IMR-90 (cell line): Measurements from ENCODE around the gene GOLIM4. TPM values are rescaled to one million over a fixed set of nuclear protein-coding genes. Genes with fewer than 3 reads are reported as not detected.

Source experiments
- ATAC-seq: fragments of 200-7000 bp; cut with Tn5 transposase; 2 replicates; pipeline ENCODE4 v1.9.1; 2020; ENCODE audit warnings: low read depth, mild to moderate bottlenecking, moderate library complexity
- BruUV-seq: library from RNA; stranded (reverse); fragments of 400-500 nt; replicated peaks from 2 replicates; lab custom pipeline; 2021; lab: Mats Ljungman, UMichigan
- CTCF ChIA-PET: fragments of 300-600 bp; formaldehyde crosslinking; extraction: SDS; loops from one replicate; lab custom pipeline; 2021; ENCODE audit warnings: antibody characterized with exemption; lab: Yijun Ruan, JAX
- POLR2A ChIA-PET: fragments of 300-600 bp; sonication (Branson Sonifier 250); formaldehyde crosslinking; loops from one replicate; lab custom pipeline; 2022; ENCODE audit warnings: antibody characterized with exemption; ENCODE audit not compliant: unreplicated experiment; lab: Charles Lee
- DNase-seq: peaks from one replicate; pipeline ENCODE4 v3.0.0; 2013
- H2AFZ ChIP-seq: replicated peaks from 2 replicates; pipeline ENCODE3; 2013; ENCODE audit warnings: low read length, mild to moderate bottlenecking; ENCODE audit not compliant: poor library complexity
- H2AK5ac ChIP-seq: 2 replicates; pipeline ENCODE4 v1.6.1; 2013; ENCODE audit warnings: low read depth, low read length, inconsistent platforms
- H2AK9ac ChIP-seq: replicated peaks from 2 replicates; pipeline ENCODE3; 2013; ENCODE audit warnings: mild to moderate bottlenecking, low read depth, low read length, moderate library complexity; ENCODE audit not compliant: poor library complexity
- H2BK120ac ChIP-seq: 2 replicates; pipeline ENCODE4 v1.6.1; 2013; ENCODE audit warnings: low read depth, low read length, inconsistent platforms
- H2BK15ac ChIP-seq: 3 replicates; pipeline ENCODE4 v1.6.1; 2013; ENCODE audit warnings: low read depth, low read length, inconsistent platforms
- H2BK20ac ChIP-seq: 2 replicates; pipeline ENCODE4 v1.6.1; 2013; ENCODE audit warnings: low read depth, mild to moderate bottlenecking, inconsistent platforms, low read length, moderate library complexity
- H2BK5ac ChIP-seq: 2 replicates; pipeline ENCODE4 v1.6.1; 2013; ENCODE audit warnings: mild to moderate bottlenecking, low read depth, low read length, inconsistent platforms; ENCODE audit not compliant: poor library complexity, severe bottlenecking
- H3K14ac ChIP-seq: replicated peaks from 2 replicates; pipeline ENCODE4 v1.6.1; 2013; ENCODE audit warnings: low read depth, low read length, inconsistent platforms
- H3K18ac ChIP-seq: 2 replicates; pipeline ENCODE4 v1.6.1; 2013; ENCODE audit warnings: low read depth, low read length, control low read depth
- H3K23ac ChIP-seq: 2 replicates; pipeline ENCODE4 v1.6.1; 2013; ENCODE audit warnings: low read depth, low read length, inconsistent platforms
- H3K27ac ChIP-seq: 2 replicates; pipeline ENCODE4 v1.5.1; 2013; ENCODE audit warnings: mild to moderate bottlenecking, control low read depth, low read length; ENCODE audit not compliant: insufficient read depth
- H3K27me3 ChIP-seq: 2 replicates; pipeline ENCODE4 v1.6.1; 2013; ENCODE audit warnings: low read length; ENCODE audit not compliant: control insufficient read depth, insufficient read depth
- H3K36me3 ChIP-seq: 2 replicates; pipeline ENCODE4 v1.6.1; 2013; ENCODE audit warnings: low read length, mixed read lengths; ENCODE audit not compliant: control insufficient read depth, insufficient read depth
- H3K4ac ChIP-seq: 2 replicates; pipeline ENCODE4 v1.6.1; 2013; ENCODE audit warnings: low read depth, low read length, inconsistent platforms
- H3K4me1 ChIP-seq: 2 replicates; pipeline ENCODE4 v1.6.1; 2013; ENCODE audit warnings: low read length, mixed read lengths; ENCODE audit not compliant: control insufficient read depth, insufficient read depth
- H3K4me2 ChIP-seq: 2 replicates; pipeline ENCODE4 v1.6.1; 2013; ENCODE audit warnings: low read depth, mild to moderate bottlenecking, control low read depth, low read length, moderate library complexity
- H3K4me3 ChIP-seq: 2 replicates; pipeline ENCODE4 v1.5.1; 2013; ENCODE audit warnings: low read depth, mild to moderate bottlenecking, control low read depth, low read length, moderate library complexity; ENCODE audit not compliant: insufficient read depth
- H3K56ac ChIP-seq: 2 replicates; pipeline ENCODE4 v1.6.1; 2013; ENCODE audit warnings: low read length, inconsistent platforms; ENCODE audit not compliant: insufficient read depth; ENCODE audit errors: extremely low read depth
- H3K79me1 ChIP-seq, 2 experiments: 2 replicates each; pipeline ENCODE4 v1.6.1; 2013; ENCODE audit warnings: low read length in 2 of 2, inconsistent platforms in 1 of 2, low read depth in 1 of 2
- H3K9ac ChIP-seq: 2 replicates; pipeline ENCODE4 v1.6.1; 2013; ENCODE audit warnings: low read depth, low read length, control low read depth
- H3K9me1 ChIP-seq: 2 replicates; pipeline ENCODE4 v1.6.1; 2013; ENCODE audit warnings: low read length, inconsistent platforms; ENCODE audit not compliant: insufficient read depth
- H3K9me3 ChIP-seq: 2 replicates; pipeline ENCODE4 v1.6.1; 2013; ENCODE audit warnings: low read length; ENCODE audit not compliant: control insufficient read depth, insufficient read depth
- H4K20me1 ChIP-seq: 2 replicates; pipeline ENCODE4 v1.6.1; 2013; ENCODE audit warnings: low read length, inconsistent platforms; ENCODE audit not compliant: insufficient read depth
- H4K5ac ChIP-seq: 2 replicates; pipeline ENCODE4 v1.6.1; 2013; ENCODE audit warnings: mild to moderate bottlenecking, low read depth, low read length, control low read depth
- H4K8ac ChIP-seq, 2 experiments: 2 replicates each; pipeline ENCODE4 v1.6.1; 2013; ENCODE audit warnings: low read depth in 2 of 2, low read length in 2 of 2, control low read depth in 1 of 2, inconsistent platforms in 1 of 2
- H4K91ac ChIP-seq: 2 replicates; pipeline ENCODE4 v1.6.1; 2013; ENCODE audit warnings: low read depth, low read length, inconsistent platforms; ENCODE audit not compliant: insufficient read depth
- BHLHE40 ChIP-seq: fragments of 150-350 bp; IDR thresholded peaks from 2 replicates; pipeline ENCODE4 v1.6.1; 2016; ENCODE audit warnings: mild to moderate bottlenecking, low read depth, low read length
- CEBPB ChIP-seq: IDR thresholded peaks from 2 replicates; pipeline ENCODE4 v1.6.1; 2012; ENCODE audit warnings: low read depth, low read length, improper control_type of control experiment
- CHD1 ChIP-seq: IDR thresholded peaks from 2 replicates; pipeline ENCODE4 v1.6.1; 2012; ENCODE audit warnings: low read depth, low read length, improper control_type of control experiment
- CTCF ChIP-seq: conservative IDR thresholded peaks from 2 replicates; pipeline ENCODE4 v1.5.1; 2012; ENCODE audit warnings: mild to moderate bottlenecking, low read depth, low read length, improper control_type of control experiment
- ELK1 ChIP-seq: fragments of 150-350 bp; IDR thresholded peaks from 2 replicates; pipeline ENCODE4 v1.6.1; 2016; ENCODE audit warnings: low read depth, mild to moderate bottlenecking, low read length, moderate library complexity, borderline replicate concordance
- FOS ChIP-seq: fragments of 150-350 bp; IDR thresholded peaks from 2 replicates; pipeline ENCODE4 v1.6.1; 2016; ENCODE audit warnings: low read depth, low read length
- MAFK ChIP-seq: IDR thresholded peaks from 2 replicates; pipeline ENCODE4 v1.6.1; 2012; ENCODE audit warnings: low read depth, low read length, improper control_type of control experiment
- MAZ ChIP-seq: IDR thresholded peaks from 2 replicates; pipeline ENCODE4 v1.6.1; 2012; ENCODE audit warnings: low read depth, mild to moderate bottlenecking, low read length, improper control_type of control experiment, moderate library complexity, borderline replicate concordance
- MXI1 ChIP-seq: IDR thresholded peaks from 2 replicates; pipeline ENCODE4 v1.6.1; 2012; ENCODE audit warnings: low read depth, mild to moderate bottlenecking, low read length, moderate library complexity, borderline replicate concordance
- NFE2L2 ChIP-seq: fragments of 150-350 bp; IDR thresholded peaks from 2 replicates; pipeline ENCODE4 v1.6.1; 2016; ENCODE audit warnings: low read depth, mild to moderate bottlenecking, low read length
- POLR2A ChIP-seq: IDR thresholded peaks from 2 replicates; pipeline ENCODE4 v1.6.1; 2012; ENCODE audit warnings: mild to moderate bottlenecking, low read depth, low read length
- RAD21 ChIP-seq: IDR thresholded peaks from 2 replicates; pipeline ENCODE4 v1.6.1; 2012; ENCODE audit warnings: low read length, improper control_type of control experiment
- RCOR1 ChIP-seq: IDR thresholded peaks from 2 replicates; pipeline ENCODE4 v1.6.1; 2012; ENCODE audit warnings: mild to moderate bottlenecking, low read length, improper control_type of control experiment; ENCODE audit not compliant: insufficient replicate concordance
- RFX5 ChIP-seq: IDR thresholded peaks from 2 replicates; pipeline ENCODE4 v1.8.0; 2012; ENCODE audit warnings: low read depth, mild to moderate bottlenecking, low read length, moderate library complexity
- SMC3 ChIP-seq: fragments of 150-350 bp; IDR thresholded peaks from 2 replicates; pipeline ENCODE4 v1.6.1; 2016; ENCODE audit warnings: low read depth, mild to moderate bottlenecking, antibody characterized with exemption, low read length, moderate library complexity
- WGBS, 2 experiments: methylation state at CpG; one replicate each; pipeline versions ENCODE4 v1.1.5 to v1.1.7; 2013; ENCODE audit warnings: missing lambda C conversion rate in 2 of 2; ENCODE audit not compliant: insufficient read length in 1 of 2; ENCODE audit errors: extremely low coverage in 2 of 2; 5-methylcytosine and 5-hydroxymethylcytosine counted together
- dilution Hi-C: fragments of 300-500 bp; cut with HindIII; formaldehyde crosslinking; loops from one replicate; pipeline ENCODE4 v1.14.3; 2018; ENCODE audit warnings: low sequenced_read_pairs; ENCODE audit not compliant: unreplicated experiment
- in situ Hi-C: fragments of 300-500 bp; cut with MboI; formaldehyde crosslinking; loops from 3 replicates; pipeline ENCODE4 v1.14.3; 2019; ENCODE audit warnings: low sequenced_read_pairs, inconsistent platforms, mixed read lengths
- intact Hi-C: fragments of 100-400 bp; cut with micrococcal nuclease; formaldehyde crosslinking; loops from 2 replicates; pipeline ENCODE4 v1.10.0; 2022
- polyA plus RNA-seq, 3 experiments: library from polyadenylated mRNA; depleted of rRNA; stranded (reverse); fragments of >200 nt; gene quantifications; 2 replicates each; pipeline ENCODE4 v1.2.3, GENCODE V29; 2012; ENCODE audit warnings: low replicate concordance in 1 of 3
- total RNA-seq: library from RNA; depleted of rRNA; stranded (reverse); fragments of >200 nt; gene quantifications from 2 replicates; pipeline ENCODE4 v1.2.3, GENCODE V29; 2012

GOLIM4 gene
- total and polyA plus RNA-seq, 2 of the 4 experiments (the other 2 are of a cell fraction), result 44.6 to 71.2 TPM

- no peak overlapping the region for H3K4me3 ChIP-seq
- no CpG with 5 or more reads among the region's 5 CpGs for WGBS, 2 experiments
- no peak overlapping the region for H3K4me2 ChIP-seq
- no peaks in the 10 kb centered on the region for H4K20me1 ChIP-seq
- H2AFZ ChIP-seq, result no peak overlapping the region
- H2AK5ac ChIP-seq, result no peak overlapping the region
- H2BK15ac ChIP-seq, result no peak overlapping the region
- H3K14ac ChIP-seq, result no peak overlapping the region
- in situ Hi-C loops, result no loop called here
- no peak overlapping the region for H3K18ac ChIP-seq
- peaks cover 2% of the 10 kb centered on the region; the same call in 1 of the 2 replicates for H3K9me3 ChIP-seq
- H3K9me1 ChIP-seq, result no peaks in the 10 kb centered on the region
- ATAC-seq, result no peak
- no peak for DNase-seq
- H3K9ac ChIP-seq, result no peak overlapping the region
- H2AK9ac ChIP-seq, result no peak overlapping the region
- no peak overlapping the region for H3K27ac ChIP-seq
- TF ChIP-seq FOS, result no peak
- TF ChIP-seq MXI1, result no peak
- no peak for TF ChIP-seq CHD1
- no peak for TF ChIP-seq SMC3
- no peak for TF ChIP-seq RFX5
- TF ChIP-seq MAFK, result no peak
- TF ChIP-seq CTCF, result no peak
- TF ChIP-seq BHLHE40, result no peak
- TF ChIP-seq MAZ, result no peak
- no peak for TF ChIP-seq ELK1
- TF ChIP-seq POLR2A, result no peak
- no peak for TF ChIP-seq CEBPB
- TF ChIP-seq RAD21, result no peak
- TF ChIP-seq NFE2L2, result no peak
- no peak for TF ChIP-seq RCOR1
- CTCF ChIA-PET, result no interaction called here
- no peaks in the 10 kb centered on the region for H3K79me1 ChIP-seq
- POLR2A ChIA-PET, result no interaction called here
- H4K5ac ChIP-seq, result no peak overlapping the region
- H3K4ac ChIP-seq, result no peak overlapping the region
- no peak overlapping the region for H4K91ac ChIP-seq
- H3K27me3 ChIP-seq, result no peaks in the 10 kb centered on the region; the same call in 1 of the 2 replicates
- H3K4me1 ChIP-seq, result no peaks in the 10 kb centered on the region
- no peak overlapping the region for H2BK5ac ChIP-seq
- no peak overlapping the region for H2BK120ac ChIP-seq
- H3K56ac ChIP-seq, result no peak overlapping the region
- dilution Hi-C loops, result no loop called here
- H3K23ac ChIP-seq, result no peak overlapping the region
- no TSS peak for BruUV-seq
- H3K36me3 ChIP-seq, result no peaks in the 10 kb centered on the region
- no peak overlapping the region for H4K8ac ChIP-seq
- no peak overlapping the region for H2BK20ac ChIP-seq
- intact Hi-C loops, result no loop called here
These were observed 97.5 kb downstream of the GOLIM4 start for GRCh38 chr3:167998253-167998652.
